GM23338 (cell line): ENCODE data around the gene DAB1. TPM values are rescaled to one million over a fixed set of nuclear protein-coding genes. Genes with fewer than 3 reads are reported as not detected.

Source experiments
- ATAC-seq: fragments of 200-7000 bp; cut with Tn5 transposase; 3 replicates; pipeline ENCODE4 v1.9.1; 2020
- DNase-seq: peaks from one replicate; pipeline ENCODE4 v3.0.0-alpha.2; 2015; ENCODE audit warnings: low spot score
- H2AFZ ChIP-seq: fragments of 200-600 bp; sonication (generic); 2 replicates; pipeline ENCODE4 v1.8.0; 2016; ENCODE audit warnings: antibody characterized with exemption, mild to moderate bottlenecking, moderate library complexity
- H3F3A ChIP-seq: fragments of 200-600 bp; sonication (generic); replicated peaks from 2 replicates; pipeline ENCODE4 v1.8.0; 2017; ENCODE audit warnings: antibody characterized with exemption, mixed run types, low read depth
- H3K27ac ChIP-seq: fragments of 200-600 bp; sonication (generic); 2 replicates; pipeline ENCODE4 v1.6.1; 2016; ENCODE audit warnings: low read depth
- H3K27me3 ChIP-seq: fragments of 200-600 bp; sonication (generic); 2 replicates; pipeline ENCODE4 v1.8.0; 2016; ENCODE audit warnings: mild to moderate bottlenecking, mixed run types, moderate library complexity; ENCODE audit not compliant: insufficient read depth
- H3K36me3 ChIP-seq: fragments of 200-600 bp; sonication (generic); 2 replicates; pipeline ENCODE4 v1.8.0; 2016; ENCODE audit warnings: mild to moderate bottlenecking; ENCODE audit not compliant: insufficient read depth
- H3K4me1 ChIP-seq: fragments of 200-600 bp; sonication (generic); 2 replicates; pipeline ENCODE4 v1.8.0; 2016; ENCODE audit warnings: mild to moderate bottlenecking, moderate library complexity; ENCODE audit not compliant: insufficient read depth
- H3K4me2 ChIP-seq: fragments of 200-600 bp; sonication (generic); 2 replicates; pipeline ENCODE4 v1.7.1; 2017; ENCODE audit warnings: mixed run types
- H3K4me3 ChIP-seq: fragments of 200-600 bp; sonication (generic); 2 replicates; pipeline ENCODE4 v1.6.1; 2016; ENCODE audit warnings: mixed run types
- H3K79me2 ChIP-seq: fragments of 200-600 bp; sonication (generic); replicated peaks from 2 replicates; pipeline ENCODE4 v1.8.0; 2017; ENCODE audit warnings: mild to moderate bottlenecking; ENCODE audit not compliant: insufficient read depth
- H3K9me2 ChIP-seq: fragments of 200-600 bp; sonication (generic); 2 replicates; pipeline ENCODE4 v1.8.0; 2017; ENCODE audit not compliant: insufficient read depth
- H4K20me1 ChIP-seq: fragments of 200-600 bp; sonication (generic); replicated peaks from 2 replicates; pipeline ENCODE4 v1.8.0; 2017; ENCODE audit warnings: mild to moderate bottlenecking; ENCODE audit not compliant: insufficient read depth
- H3K27ac Mint-ChIP-seq: 2 replicates; pipeline ENCODE4 v1.8.0; 2020; ENCODE audit warnings: inconsistent platforms, mild to moderate bottlenecking, moderate library complexity, mixed read lengths
- H3K27me3 Mint-ChIP-seq: 3 replicates; pipeline ENCODE4 v1.8.0; 2022; ENCODE audit warnings: low read depth, mild to moderate bottlenecking, moderate library complexity, mixed read lengths, inconsistent platforms; ENCODE audit not compliant: insufficient read depth, poor library complexity
- H3K36me3 Mint-ChIP-seq: 3 replicates; pipeline ENCODE4 v1.8.0; 2021; ENCODE audit warnings: low read depth, mild to moderate bottlenecking, inconsistent platforms, moderate library complexity, mixed read lengths
- H3K4me1 Mint-ChIP-seq: 3 replicates; pipeline ENCODE4 v1.8.0; 2020; ENCODE audit warnings: mild to moderate bottlenecking, inconsistent platforms, mixed read lengths
- H3K4me3 Mint-ChIP-seq: 3 replicates; pipeline ENCODE4 v1.8.0; 2021; ENCODE audit warnings: moderate library complexity, mild to moderate bottlenecking, inconsistent platforms, mixed read lengths
- H3K9me3 Mint-ChIP-seq: 3 replicates; pipeline ENCODE4 v1.8.0; 2020; ENCODE audit warnings: moderate library complexity, mild to moderate bottlenecking, inconsistent platforms, mixed read lengths
- ETS1 ChIP-seq: IDR thresholded peaks from 2 replicates; pipeline ENCODE4 v1.6.1; 2016; ENCODE audit warnings: antibody characterized with exemption
- EZH2 ChIP-seq: fragments of 200-600 bp; sonication (generic); IDR thresholded peaks from one replicate; pipeline ENCODE4 v1.8.0; 2017; ENCODE audit warnings: antibody characterized with exemption, mild to moderate bottlenecking, low read depth; ENCODE audit not compliant: unreplicated experiment
- POLR2AphosphoS5 ChIP-seq: IDR thresholded peaks from 2 replicates; pipeline ENCODE4 v1.6.1; 2016; ENCODE audit warnings: antibody characterized with exemption, low read depth
- REST ChIP-seq: IDR thresholded peaks from one replicate; pipeline ENCODE4 v1.6.1; 2018; ENCODE audit warnings: antibody characterized with exemption; ENCODE audit not compliant: unreplicated experiment
- ZNF331 ChIP-seq: fragments of 250-450 bp; sonication (Bioruptor Pico); IDR thresholded peaks from 2 replicates; pipeline ENCODE4 v1.5.0; 2020; ENCODE audit warnings: low read depth, mild to moderate bottlenecking, moderate library complexity
- polyA plus RNA-seq: library from polyadenylated mRNA; unstranded; fragments of >200 nt; fragmentation: Nextera tagmentation; extraction: Ambion mirVana; gene quantifications from 2 replicates; pipeline ENCODE4 v1.2.1, GENCODE V29; 2016
- total RNA-seq: library from RNA; depleted of rRNA; stranded (reverse); fragments of >200 nt; shearing (Covaris generic); gene quantifications from 2 replicates; pipeline ENCODE4 v1.2.3, GENCODE V29; 2014
- TF ChIP-seq, protein P1 (sequence below): fragments of 250-450 bp; sonication (Bioruptor Pico); IDR thresholded peaks from 2 replicates; pipeline ENCODE4 v1.5.0; 2020; ENCODE audit warnings: mild to moderate bottlenecking, moderate library complexity

The DAB1 gene
- total and polyA plus RNA-seq, 2 experiments from 2014 or later = 12.8 to 14.5 TPM

GRCh38 chr1:57046462-57046861 is 377.4 kb downstream of the DAB1 start:
- H3K4me1 Mint-ChIP-seq = peaks cover 21% of the 10 kb centered on the region
- Histone ChIP-seq H3K36me3 (no peaks in the 10 kb centered on the region), H3K4me1 (peaks cover 8% of the 10 kb centered on the region; the same call in 1 of the 2 replicates), H3K4me3 (no peak overlapping the region), H2AFZ (no peak overlapping the region), H3F3A (no peaks in the 10 kb centered on the region), H3K9me2 (0 out of 2 replicates have a peak, but pooled peaks cover 5% of the 10 kb centered on the region), H3K27ac (no peak overlapping the region), H3K27me3 (no peaks in the 10 kb centered on the region), H4K20me1 (no peaks in the 10 kb centered on the region), H3K4me2 (no peak overlapping the region), H3K79me2 (no peaks in the 10 kb centered on the region)
- TF ChIP-seq, protein P1, sequence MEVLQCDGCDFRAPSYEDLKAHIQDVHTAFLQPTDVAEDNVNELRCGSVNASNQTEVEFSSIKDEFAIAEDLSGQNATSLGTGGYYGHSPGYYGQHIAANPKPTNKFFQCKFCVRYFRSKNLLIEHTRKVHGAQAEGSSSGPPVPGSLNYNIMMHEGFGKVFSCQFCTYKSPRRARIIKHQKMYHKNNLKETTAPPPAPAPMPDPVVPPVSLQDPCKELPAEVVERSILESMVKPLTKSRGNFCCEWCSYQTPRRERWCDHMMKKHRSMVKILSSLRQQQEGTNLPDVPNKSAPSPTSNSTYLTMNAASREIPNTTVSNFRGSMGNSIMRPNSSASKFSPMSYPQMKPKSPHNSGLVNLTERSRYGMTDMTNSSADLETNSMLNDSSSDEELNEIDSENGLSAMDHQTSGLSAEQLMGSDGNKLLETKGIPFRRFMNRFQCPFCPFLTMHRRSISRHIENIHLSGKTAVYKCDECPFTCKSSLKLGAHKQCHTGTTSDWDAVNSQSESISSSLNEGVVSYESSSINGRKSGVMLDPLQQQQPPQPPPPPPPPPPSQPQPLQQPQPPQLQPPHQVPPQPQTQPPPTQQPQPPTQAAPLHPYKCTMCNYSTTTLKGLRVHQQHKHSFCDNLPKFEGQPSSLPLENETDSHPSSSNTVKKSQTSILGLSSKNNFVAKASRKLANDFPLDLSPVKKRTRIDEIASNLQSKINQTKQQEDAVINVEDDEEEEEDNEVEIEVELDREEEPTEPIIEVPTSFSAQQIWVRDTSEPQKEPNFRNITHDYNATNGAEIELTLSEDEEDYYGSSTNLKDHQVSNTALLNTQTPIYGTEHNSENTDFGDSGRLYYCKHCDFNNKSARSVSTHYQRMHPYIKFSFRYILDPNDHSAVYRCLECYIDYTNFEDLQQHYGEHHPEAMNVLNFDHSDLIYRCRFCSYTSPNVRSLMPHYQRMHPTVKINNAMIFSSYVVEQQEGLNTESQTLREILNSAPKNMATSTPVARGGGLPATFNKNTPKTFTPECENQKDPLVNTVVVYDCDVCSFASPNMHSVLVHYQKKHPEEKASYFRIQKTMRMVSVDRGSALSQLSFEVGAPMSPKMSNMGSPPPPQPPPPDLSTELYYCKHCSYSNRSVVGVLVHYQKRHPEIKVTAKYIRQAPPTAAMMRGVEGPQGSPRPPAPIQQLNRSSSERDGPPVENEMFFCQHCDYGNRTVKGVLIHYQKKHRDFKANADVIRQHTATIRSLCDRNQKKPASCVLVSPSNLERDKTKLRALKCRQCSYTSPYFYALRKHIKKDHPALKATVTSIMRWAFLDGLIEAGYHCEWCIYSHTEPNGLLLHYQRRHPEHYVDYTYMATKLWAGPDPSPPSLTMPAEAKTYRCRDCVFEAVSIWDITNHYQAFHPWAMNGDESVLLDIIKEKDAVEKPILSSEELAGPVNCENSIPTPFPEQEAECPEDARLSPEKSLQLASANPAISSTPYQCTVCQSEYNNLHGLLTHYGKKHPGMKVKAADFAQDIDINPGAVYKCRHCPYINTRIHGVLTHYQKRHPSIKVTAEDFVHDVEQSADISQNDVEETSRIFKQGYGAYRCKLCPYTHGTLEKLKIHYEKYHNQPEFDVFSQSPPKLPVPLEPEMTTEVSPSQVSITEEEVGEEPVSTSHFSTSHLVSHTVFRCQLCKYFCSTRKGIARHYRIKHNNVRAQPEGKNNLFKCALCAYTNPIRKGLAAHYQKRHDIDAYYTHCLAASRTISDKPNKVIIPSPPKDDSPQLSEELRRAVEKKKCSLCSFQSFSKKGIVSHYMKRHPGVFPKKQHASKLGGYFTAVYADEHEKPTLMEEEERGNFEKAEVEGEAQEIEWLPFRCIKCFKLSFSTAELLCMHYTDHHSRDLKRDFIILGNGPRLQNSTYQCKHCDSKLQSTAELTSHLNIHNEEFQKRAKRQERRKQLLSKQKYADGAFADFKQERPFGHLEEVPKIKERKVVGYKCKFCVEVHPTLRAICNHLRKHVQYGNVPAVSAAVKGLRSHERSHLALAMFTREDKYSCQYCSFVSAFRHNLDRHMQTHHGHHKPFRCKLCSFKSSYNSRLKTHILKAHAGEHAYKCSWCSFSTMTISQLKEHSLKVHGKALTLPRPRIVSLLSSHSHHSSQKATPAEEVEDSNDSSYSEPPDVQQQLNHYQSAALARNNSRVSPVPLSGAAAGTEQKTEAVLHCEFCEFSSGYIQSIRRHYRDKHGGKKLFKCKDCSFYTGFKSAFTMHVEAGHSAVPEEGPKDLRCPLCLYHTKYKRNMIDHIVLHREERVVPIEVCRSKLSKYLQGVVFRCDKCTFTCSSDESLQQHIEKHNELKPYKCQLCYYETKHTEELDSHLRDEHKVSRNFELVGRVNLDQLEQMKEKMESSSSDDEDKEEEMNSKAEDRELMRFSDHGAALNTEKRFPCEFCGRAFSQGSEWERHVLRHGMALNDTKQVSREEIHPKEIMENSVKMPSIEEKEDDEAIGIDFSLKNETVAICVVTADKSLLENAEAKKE (CRISPR knock-in tag) = no peak
- no peak overlapping the region for H3K27ac Mint-ChIP-seq
- no peaks in the 10 kb centered on the region for H3K9me3 Mint-ChIP-seq
- peaks cover 5% of the 10 kb centered on the region for H3K27me3 Mint-ChIP-seq
- ATAC-seq = no peak
- no peak for DNase-seq
- H3K4me3 Mint-ChIP-seq = no peak overlapping the region
- no peaks in the 10 kb centered on the region for H3K36me3 Mint-ChIP-seq

DNA sequence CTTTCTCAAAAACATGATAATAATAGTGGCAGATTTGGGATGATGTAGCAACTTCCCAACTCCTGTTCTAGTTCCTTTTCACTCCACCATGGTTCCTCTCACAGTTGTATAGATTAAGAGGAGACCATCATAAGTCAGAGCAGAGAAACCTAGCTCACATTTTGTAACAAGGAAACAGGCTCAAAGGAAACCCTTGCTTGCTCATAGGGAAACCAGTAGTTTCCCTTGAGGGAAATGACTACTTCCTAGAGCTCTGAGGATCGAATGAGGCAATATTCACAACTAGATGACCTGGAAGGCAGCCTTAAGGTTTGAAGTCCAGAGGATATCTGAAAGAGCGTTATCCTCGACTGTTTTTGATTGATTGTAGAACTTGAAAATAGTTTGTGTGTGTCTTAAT is 382.0 kb downstream of the DAB1 start:
- Histone ChIP-seq H4K20me1 (no peaks in the 10 kb centered on the region; the same call in 1 of the 2 replicates), H3K79me2 (no peaks in the 10 kb centered on the region), H3K27me3 (no peaks in the 10 kb centered on the region), H3K4me1 (peaks cover 2% of the 10 kb centered on the region; the same call in 1 of the 2 replicates), H2AFZ (no peak overlapping the region), H3F3A (no peaks in the 10 kb centered on the region), H3K27ac (no peak overlapping the region), H3K9me2 (no peaks in the 10 kb centered on the region), H3K4me2 (no peak overlapping the region), H3K4me3 (no peak overlapping the region), H3K36me3 (no peaks in the 10 kb centered on the region)
- Mint-ChIP-seq H3K4me1 (peaks cover 7% of the 10 kb centered on the region; the same call in 2 of the 3 replicates), H3K9me3 (no peaks in the 10 kb centered on the region), H3K36me3 (no peaks in the 10 kb centered on the region), H3K4me3 (no peak overlapping the region), H3K27me3 (peaks cover 4% of the 10 kb centered on the region), H3K27ac (no peak overlapping the region)
- DNase-seq = no peak
- ATAC-seq = no peak
- TF ChIP-seq EZH2 (no peak), ZNF331 (CRISPR knock-in tag) (no peak), POLR2AphosphoS5 (no peak), ETS1 (no peak), REST (no peak)
